ENCODE data around the gene GABRB1. TPM values are rescaled to one million over a fixed set of nuclear protein-coding genes. Genes with fewer than 3 reads are reported as not detected.
A peak's percentile ranks its signal among the peaks of the same experiment; 100 is the strongest.

GABRB1 gene
- total and polyA plus RNA-seq, 2 experiments from 2014 or later, result not detected

GRCh38 chr4:47213971-47214370 lies 182.6 kb downstream of the GABRB1 start:
- Histone ChIP-seq H3K9ac (no peak overlapping the region), H2AFZ (no peak overlapping the region), H3K4me1 (ENCODE audit: insufficient read depth) (peaks cover 17% of the 10 kb centered on the region), H3K9me3 (ENCODE audit: low read depth) (no peaks in the 10 kb centered on the region), H3K27me3 (replicated peaks; ENCODE audit: insufficient read depth) (no peaks in the 10 kb centered on the region), H3K27ac (0 out of 2 replicates have a peak overlapping the region, but pooled peaks have one; percentile 16), H4K20me1 (ENCODE audit: insufficient read depth) (no peaks in the 10 kb centered on the region), H3K36me3 (ENCODE audit: low read depth) (no peaks in the 10 kb centered on the region), H3K9me2 (ENCODE audit: insufficient read depth) (no peaks in the 10 kb centered on the region), H3F3A (ENCODE audit: insufficient read depth) (no peaks in the 10 kb centered on the region), H3K4me3 (no peak overlapping the region), H3K79me2 (ENCODE audit: insufficient read depth) (no peaks in the 10 kb centered on the region), H3K4me2 (ENCODE audit: unreplicated experiment) (no peak overlapping the region)
- in situ Hi-C loops (cut with MboI), result no loop called here
- no peak for TF ChIP-seq EZH2phosphoT487 (IDR thresholded peaks at IDR 0.05; ENCODE audit: insufficient read depth, low read depth)
- no peak for TF ChIP-seq EZH2 (IDR thresholded peaks at IDR 0.05; ENCODE audit: insufficient read depth, poor library complexity, severe bottlenecking)
- 2 to 4% methylated on average over 3 of the region's 3 CpGs for WGBS, 2 experiments (ENCODE audit: low coverage in 1 of 2, low lambda C conversion rate in 2 of 2, missing lambda C conversion rate in 2 of 2)
- DNase-seq, result peak; percentile 67

- in situ Hi-C loops (cut with MboI), result no loop called here
- H3K27me3 ChIP-seq (replicated peaks; ENCODE audit: insufficient read depth), result no peaks in the 10 kb centered on the region
- H3K36me3 ChIP-seq (ENCODE audit: low read depth), result no peaks in the 10 kb centered on the region
These were observed 184.4 kb downstream of the GABRB1 start for GRCh38 chr4:47215759-47216158.

GRCh38 chr4:47217291-47217690 lies 185.9 kb downstream of the GABRB1 start:
- TF ChIP-seq EZH2 (IDR thresholded peaks at IDR 0.05; ENCODE audit: insufficient read depth, poor library complexity, severe bottlenecking) (no peak), EZH2phosphoT487 (IDR thresholded peaks at IDR 0.05; ENCODE audit: insufficient read depth, low read depth) (no peak)
- Histone ChIP-seq H3K4me3 (no peak overlapping the region), H3K9ac (no peak overlapping the region), H4K20me1 (ENCODE audit: insufficient read depth) (no peaks in the 10 kb centered on the region), H2AFZ (no peak overlapping the region), H3K27ac (no peak overlapping the region), H3K79me2 (ENCODE audit: insufficient read depth) (no peaks in the 10 kb centered on the region), H3K9me3 (ENCODE audit: low read depth) (no peaks in the 10 kb centered on the region), H3K36me3 (ENCODE audit: low read depth) (no peaks in the 10 kb centered on the region), H3K4me2 (ENCODE audit: unreplicated experiment) (no peak overlapping the region), H3F3A (ENCODE audit: insufficient read depth) (peaks cover 8% of the 10 kb centered on the region; the same call in 1 of the 2 replicates), H3K4me1 (ENCODE audit: insufficient read depth) (peaks cover 12% of the 10 kb centered on the region; the same call in 1 of the 2 replicates), H3K9me2 (ENCODE audit: insufficient read depth) (0 out of 2 replicates have a peak, but pooled peaks cover 4% of the 10 kb centered on the region), H3K27me3 (replicated peaks; ENCODE audit: insufficient read depth) (no peaks in the 10 kb centered on the region)
- no peak for DNase-seq
- in situ Hi-C loops (cut with MboI), result no loop called here
- 12 to 41% methylated on average over 1 of the region's 1 CpG for WGBS, 2 experiments (ENCODE audit: low coverage in 1 of 2, low lambda C conversion rate in 2 of 2, missing lambda C conversion rate in 2 of 2)

More at GRCh38 chr4:47215759-47216158, 184.4 kb downstream of the GABRB1 start:
- H3K79me2 ChIP-seq (ENCODE audit: insufficient read depth), result no peaks in the 10 kb centered on the region
- H3K27ac ChIP-seq, result no peak overlapping the region
- H3K4me1 ChIP-seq (ENCODE audit: insufficient read depth), result peaks cover 5% of the 10 kb centered on the region; the same call in 1 of the 2 replicates
- no peaks in the 10 kb centered on the region for H3K9me3 ChIP-seq (ENCODE audit: low read depth)
- WGBS, 2 experiments (ENCODE audit: low coverage in 1 of 2, low lambda C conversion rate in 2 of 2, missing lambda C conversion rate in 2 of 2), result 0% methylated on average over 1 of the region's 1 CpG
- no peak overlapping the region for H3K4me3 ChIP-seq
- TF ChIP-seq EZH2phosphoT487 (IDR thresholded peaks at IDR 0.05; ENCODE audit: insufficient read depth, low read depth), result no peak
- no peak for TF ChIP-seq EZH2 (IDR thresholded peaks at IDR 0.05; ENCODE audit: insufficient read depth, poor library complexity, severe bottlenecking)
- H3F3A ChIP-seq (ENCODE audit: insufficient read depth), result no peaks in the 10 kb centered on the region
- H3K9me2 ChIP-seq (ENCODE audit: insufficient read depth), result 0 out of 2 replicates have a peak, but pooled peaks cover 2% of the 10 kb centered on the region
- DNase-seq, result peak; percentile 8
- no peak overlapping the region for H3K9ac ChIP-seq
- no peak overlapping the region for H3K4me2 ChIP-seq (ENCODE audit: unreplicated experiment)
- H2AFZ ChIP-seq, result no peak overlapping the region
- no peaks in the 10 kb centered on the region for H4K20me1 ChIP-seq (ENCODE audit: insufficient read depth)

- no peak for DNase-seq
- peaks cover 12% of the 10 kb centered on the region; the same call in 1 of the 2 replicates for H3K4me1 ChIP-seq (ENCODE audit: insufficient read depth)
- H3K9me3 ChIP-seq (ENCODE audit: low read depth), result no peaks in the 10 kb centered on the region
- H3K4me2 ChIP-seq (ENCODE audit: unreplicated experiment), result no peak overlapping the region
- H3K4me3 ChIP-seq, result no peak overlapping the region
- H3K27ac ChIP-seq, result no peak overlapping the region
- in situ Hi-C loops (cut with MboI), result no loop called here
- 0 to 8% methylated on average over 1 of the region's 1 CpG for WGBS, 2 experiments (ENCODE audit: low coverage in 1 of 2, low lambda C conversion rate in 2 of 2, missing lambda C conversion rate in 2 of 2)
- 0 out of 2 replicates have a peak, but pooled peaks cover 4% of the 10 kb centered on the region for H3K9me2 ChIP-seq (ENCODE audit: insufficient read depth)
- peaks cover 8% of the 10 kb centered on the region; the same call in 1 of the 2 replicates for H3F3A ChIP-seq (ENCODE audit: insufficient read depth)
- H3K79me2 ChIP-seq (ENCODE audit: insufficient read depth), result no peaks in the 10 kb centered on the region
- H3K27me3 ChIP-seq (replicated peaks; ENCODE audit: insufficient read depth), result no peaks in the 10 kb centered on the region
- no peaks in the 10 kb centered on the region for H3K36me3 ChIP-seq (ENCODE audit: low read depth)
- no peak for TF ChIP-seq EZH2 (IDR thresholded peaks at IDR 0.05; ENCODE audit: insufficient read depth, poor library complexity, severe bottlenecking)
- no peak for TF ChIP-seq EZH2phosphoT487 (IDR thresholded peaks at IDR 0.05; ENCODE audit: insufficient read depth, low read depth)
- H2AFZ ChIP-seq, result no peak overlapping the region
- no peak overlapping the region for H3K9ac ChIP-seq
- no peaks in the 10 kb centered on the region for H4K20me1 ChIP-seq (ENCODE audit: insufficient read depth)
These were observed 186.5 kb downstream of the GABRB1 start for GRCh38 chr4:47217884-47218283.
